Mucosa of descending colon (tissue), 3 donors: ENCODE measurements around the gene LCE3A. TPM values are rescaled to one million over a fixed set of nuclear protein-coding genes. Genes with fewer than 3 reads are reported as not detected.
"Not testable (repeated sequence)": the region's sequence is repeated elsewhere in the genome, so short reads cannot be mapped to it uniquely, and the experiment has no call there.

Experiments used
- ATAC-seq: fragments of 200-7000 bp; cut with Tn5 transposase; one replicate; pipeline ENCODE4 v1.9.1; 2020; ENCODE audit warnings: mild to moderate bottlenecking, moderate library complexity
- DNase-seq, 3 donors: peaks; one replicate each; pipeline ENCODE4 v3.0.0-alpha.2; 2020
- H3K36me3 ChIP-seq: fragments of 200-600 bp; one replicate; pipeline ENCODE4 v1.8.0; 2021; ENCODE audit warnings: low read depth, mild to moderate bottlenecking
- H3K4me1 ChIP-seq: fragments of 200-600 bp; one replicate; pipeline ENCODE4 v1.8.0; 2021; ENCODE audit warnings: low read depth, mild to moderate bottlenecking
- H3K4me3 ChIP-seq: fragments of 200-600 bp; one replicate; pipeline ENCODE4 v1.8.0; 2021; ENCODE audit warnings: mild to moderate bottlenecking
- H3K9me3 ChIP-seq: fragments of 200-600 bp; one replicate; pipeline ENCODE4 v1.8.0; 2021; ENCODE audit warnings: mild to moderate bottlenecking
- intact Hi-C, 2 donors: fragments of 100-400 bp; cut with DNase I in 1 of 2; cut with micrococcal nuclease in 1 of 2; formaldehyde crosslinking; loops; one replicate each; pipeline versions ENCODE4 v1.11.0 to v1.11.1; 2022; cut with DNase I, micrococcal nuclease
- total RNA-seq, 3 donors: library from RNA; stranded (reverse); fragmentation: NEBNext Ultra II Directional in 2 of 3; extraction: Animal tissue kit (Norgen Biotek cat#: 25700) in 2 of 3; gene quantifications; one replicate each; pipeline versions ENCODE4 v1.2.1 to v1.2.4, GENCODE V29; 2021 to 2023
- TF ChIP-seq, protein P1 (sequence below): fragments of 200-600 bp; IDR thresholded peaks from one replicate; pipeline ENCODE4 v1.8.0; 2022; ENCODE audit warnings: antibody characterized with exemption, mild to moderate bottlenecking
- donor health status: DM: no; HTN: no; CAD: no; lungs with moderate emphysema.
- donor health status: DM: no; HTN: no; CAD: no.
- donor health status: DM: no; HTN: yes; CAD: no.

The LCE3A gene
- total RNA-seq, 3 donors from 2014 or later, result not detected

DNA sequence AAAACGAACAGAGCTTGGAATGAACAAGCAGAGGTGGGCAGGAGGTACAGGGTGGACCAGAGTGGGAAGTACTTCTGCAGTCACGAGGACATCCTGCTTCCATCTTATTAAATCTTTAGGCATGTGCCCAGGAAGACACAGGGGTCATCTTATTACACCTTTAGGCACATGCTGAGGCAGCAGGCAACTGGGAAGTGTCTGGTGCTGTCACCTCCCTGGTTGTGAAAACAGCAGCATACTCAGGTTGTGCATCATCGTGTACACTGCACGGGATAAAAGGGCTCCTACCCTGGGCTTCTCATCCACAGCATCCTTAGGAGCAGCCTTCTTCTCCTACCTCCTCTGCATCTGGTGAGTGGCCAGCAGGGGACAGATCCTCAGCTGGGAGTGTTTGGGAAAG, 23.0 kb downstream of the LCE3A start, which contains the start of gene LCE3C:
LCE3C (plus strand) TSS at position 301 of the 400 bp plus-strand sequence. CDS start 498 bp downstream, outside the sequence.
- Histone ChIP-seq H3K4me1 (no peaks in the 10 kb centered on the region), H3K36me3 (no peaks in the 10 kb centered on the region), H3K9me3 (no peaks in the 10 kb centered on the region), H3K4me3 (no peak within 1 kb of the TSS)
- DNase-seq (no peak), ATAC-seq (no peak)
- intact Hi-C loops, result no loop called here
- TF ChIP-seq, protein P1, sequence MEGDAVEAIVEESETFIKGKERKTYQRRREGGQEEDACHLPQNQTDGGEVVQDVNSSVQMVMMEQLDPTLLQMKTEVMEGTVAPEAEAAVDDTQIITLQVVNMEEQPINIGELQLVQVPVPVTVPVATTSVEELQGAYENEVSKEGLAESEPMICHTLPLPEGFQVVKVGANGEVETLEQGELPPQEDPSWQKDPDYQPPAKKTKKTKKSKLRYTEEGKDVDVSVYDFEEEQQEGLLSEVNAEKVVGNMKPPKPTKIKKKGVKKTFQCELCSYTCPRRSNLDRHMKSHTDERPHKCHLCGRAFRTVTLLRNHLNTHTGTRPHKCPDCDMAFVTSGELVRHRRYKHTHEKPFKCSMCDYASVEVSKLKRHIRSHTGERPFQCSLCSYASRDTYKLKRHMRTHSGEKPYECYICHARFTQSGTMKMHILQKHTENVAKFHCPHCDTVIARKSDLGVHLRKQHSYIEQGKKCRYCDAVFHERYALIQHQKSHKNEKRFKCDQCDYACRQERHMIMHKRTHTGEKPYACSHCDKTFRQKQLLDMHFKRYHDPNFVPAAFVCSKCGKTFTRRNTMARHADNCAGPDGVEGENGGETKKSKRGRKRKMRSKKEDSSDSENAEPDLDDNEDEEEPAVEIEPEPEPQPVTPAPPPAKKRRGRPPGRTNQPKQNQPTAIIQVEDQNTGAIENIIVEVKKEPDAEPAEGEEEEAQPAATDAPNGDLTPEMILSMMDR, result no peak

GRCh38 chr1:152596986-152597385, 25.9 kb downstream of the LCE3A start:
- intact Hi-C loops, result no loop called here
- DNase-seq, result no peak
- no peaks in the 10 kb centered on the region for H3K9me3 ChIP-seq
- no peak for ATAC-seq
- H3K4me3 ChIP-seq, result no peak overlapping the region
- TF ChIP-seq, protein P1, result no peak
- H3K4me1 ChIP-seq, result no peaks in the 10 kb centered on the region
- no peaks in the 10 kb centered on the region for H3K36me3 ChIP-seq

GRCh38 chr1:152585586-152585985, 37.3 kb downstream of the LCE3A start:
- no peak for ATAC-seq
- H3K9me3 ChIP-seq, result no peaks in the 10 kb centered on the region
- H3K4me1 ChIP-seq, result no peaks in the 10 kb centered on the region
- no peak overlapping the region for H3K4me3 ChIP-seq
- no peak for DNase-seq
- intact Hi-C loops, result no loop called here
- no peaks in the 10 kb centered on the region for H3K36me3 ChIP-seq
- TF ChIP-seq, protein P1, result no peak

DNA sequence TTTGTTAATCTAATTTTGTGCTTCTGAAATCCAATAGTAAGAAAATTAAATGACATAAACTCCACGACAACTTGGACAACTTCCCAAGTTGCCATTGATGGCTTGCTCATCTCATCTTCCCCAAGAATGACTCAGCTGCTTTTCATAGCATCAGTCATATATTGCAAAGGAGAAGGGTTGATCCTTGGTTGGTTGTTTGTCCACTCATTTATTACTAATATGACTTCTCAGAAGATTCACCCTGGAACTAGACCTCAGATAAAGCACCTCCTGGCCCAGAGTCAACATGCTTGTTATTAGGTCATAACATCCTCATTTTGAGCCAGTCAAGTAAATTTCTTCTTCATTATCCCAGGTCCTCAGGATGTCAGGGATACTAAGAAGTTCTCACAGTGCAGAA, 40.3 kb downstream of the LCE3A start:
- ATAC-seq, result no peak
- Histone ChIP-seq H3K4me1 (no peaks in the 10 kb centered on the region), H3K36me3 (no peaks in the 10 kb centered on the region), H3K9me3 (no peaks in the 10 kb centered on the region), H3K4me3 (no peak overlapping the region)
- DNase-seq, result no peak
- TF ChIP-seq, protein P1, result no peak
- intact Hi-C loops, result no loop called here

- TF ChIP-seq, protein P1, result no peak
- DNase-seq (no peak), ATAC-seq (no peak)
- Histone ChIP-seq H3K36me3 (no peaks in the 10 kb centered on the region), H3K9me3 (no peaks in the 10 kb centered on the region), H3K4me1 (no peaks in the 10 kb centered on the region), H3K4me3 (no peak within 1 kb of the TSS)
- intact Hi-C loops, result no loop called here
Measured at GRCh38 chr1:152580433-152580832, 42.5 kb downstream of the LCE3A start, which contains the start of gene LCE3D. LCE3D (minus strand) TSS chr1:152580516; CDS start chr1:152579936, 580 bp downstream.

- H3K4me3 ChIP-seq, H3K4me1 ChIP-seq, H3K9me3 ChIP-seq, DNase-seq, ATAC-seq, intact Hi-C loops, H3K36me3 ChIP-seq: not testable (repeated sequence)
Measured at GRCh38 chr1:152579526-152579925, 43.4 kb downstream of the LCE3A start.
